HG02678 (cell line): ENCODE results near the gene THEMIS.
"Not testable (repeated sequence)": the region's sequence is repeated elsewhere in the genome, so short reads cannot be mapped to it uniquely, and the experiment has no call there.

Source experiments
- ATAC-seq: cut with Tn5 transposase; IDR thresholded peaks from one replicate; pipeline ENCODE4 v1.9.1; 2021; ENCODE audit warnings: mild to moderate bottlenecking, moderate library complexity; ENCODE audit not compliant: unreplicated experiment

Gene THEMIS

DNA sequence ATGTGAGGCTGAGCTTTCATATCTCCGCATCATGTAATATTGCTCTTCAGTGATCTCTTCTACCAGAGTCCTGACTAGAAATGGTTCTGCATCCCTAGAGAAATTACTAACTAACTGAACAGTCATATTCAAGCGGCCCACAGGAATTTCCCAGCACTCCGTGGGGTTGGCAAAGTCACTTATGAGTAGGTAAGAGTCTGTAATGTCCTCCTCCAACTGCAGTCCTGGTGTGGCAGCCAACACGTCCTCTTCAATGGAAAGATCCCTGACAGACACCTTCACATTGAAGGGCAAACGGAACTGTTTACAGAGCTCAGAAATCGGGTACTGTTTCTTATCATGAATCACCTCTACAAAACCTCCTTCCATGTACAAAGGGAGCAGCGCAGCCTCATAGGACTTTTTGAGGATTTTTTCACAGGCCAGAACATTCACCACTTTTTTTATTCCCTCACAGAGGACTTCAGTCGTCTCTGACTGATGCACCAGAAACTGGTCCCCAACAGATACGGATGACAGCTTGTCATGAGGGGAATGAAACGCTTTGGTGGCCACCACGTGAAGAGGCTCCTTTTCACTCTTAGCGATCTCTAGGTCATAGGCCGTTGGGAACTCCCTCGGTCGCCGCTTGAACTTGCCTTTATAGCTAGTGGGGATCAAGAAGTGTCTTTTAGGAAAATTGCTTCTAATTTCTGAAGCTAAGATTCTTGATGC lies 87.7 kb downstream of the THEMIS start:
- no peak for ATAC-seq

DNA sequence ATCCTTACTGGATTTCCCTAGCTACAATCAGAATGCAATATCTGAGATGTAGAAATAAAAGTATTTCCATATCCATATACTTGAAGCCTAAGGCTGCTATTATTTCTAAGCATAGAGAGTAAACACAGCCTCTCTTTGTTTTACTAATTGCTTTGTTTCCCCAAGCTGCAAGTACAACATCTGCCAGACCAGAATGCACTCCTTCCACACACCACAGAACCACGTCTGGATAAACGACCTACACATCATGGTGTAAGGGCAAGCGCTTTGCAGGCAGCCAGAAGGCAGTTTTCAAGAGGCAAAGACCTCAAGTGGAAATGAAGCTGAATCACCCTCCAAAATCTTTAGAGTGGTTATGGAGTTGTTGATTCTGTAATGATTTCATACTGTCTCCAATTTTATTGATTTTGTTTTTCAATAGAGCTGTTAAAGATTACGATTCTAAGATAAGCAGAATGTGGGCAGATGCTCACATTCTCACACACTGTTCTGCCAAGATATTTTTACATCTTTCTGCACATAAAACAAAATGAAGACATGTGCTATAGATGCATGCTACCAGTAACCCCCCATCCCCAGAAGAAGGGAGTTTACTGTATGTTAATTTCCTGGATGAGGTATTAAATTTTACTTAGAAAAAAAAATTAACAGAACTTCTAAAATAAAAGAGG lies 88.8 kb downstream of the THEMIS start:
- no peak for ATAC-seq

DNA sequence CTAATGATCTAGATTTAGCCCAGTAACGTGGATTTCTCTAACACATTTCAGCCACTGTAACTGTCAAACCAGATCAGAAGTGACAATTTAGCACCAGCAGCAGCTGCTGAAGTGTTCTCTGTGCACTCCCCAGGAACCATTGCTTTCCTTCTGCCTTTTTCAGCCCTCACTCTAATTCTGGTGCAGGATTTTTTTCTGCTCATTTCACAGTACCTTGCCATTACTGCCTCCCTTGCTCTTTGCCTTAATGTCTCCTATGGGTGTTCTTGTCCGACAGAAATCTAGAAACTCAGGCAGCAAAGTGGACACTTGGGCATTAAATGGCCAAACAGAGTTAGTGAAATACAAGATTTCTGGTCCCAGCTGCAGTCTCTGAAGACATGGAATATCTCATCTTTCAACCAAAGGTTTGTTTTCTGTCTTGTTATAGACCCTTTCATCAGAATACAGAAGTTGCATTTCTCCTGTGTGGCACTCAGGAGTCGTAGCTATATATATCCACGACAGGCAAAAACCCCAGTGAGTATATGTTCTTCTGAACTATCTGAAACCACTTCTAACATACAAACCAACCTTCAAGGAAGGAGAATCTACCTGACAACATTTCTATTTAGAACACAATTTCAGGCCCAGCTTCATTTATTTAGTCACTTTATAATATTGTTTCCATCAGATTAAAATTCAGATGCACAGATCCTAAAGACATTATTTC lies 92.9 kb downstream of the THEMIS start:
- ATAC-seq: no peak

DNA sequence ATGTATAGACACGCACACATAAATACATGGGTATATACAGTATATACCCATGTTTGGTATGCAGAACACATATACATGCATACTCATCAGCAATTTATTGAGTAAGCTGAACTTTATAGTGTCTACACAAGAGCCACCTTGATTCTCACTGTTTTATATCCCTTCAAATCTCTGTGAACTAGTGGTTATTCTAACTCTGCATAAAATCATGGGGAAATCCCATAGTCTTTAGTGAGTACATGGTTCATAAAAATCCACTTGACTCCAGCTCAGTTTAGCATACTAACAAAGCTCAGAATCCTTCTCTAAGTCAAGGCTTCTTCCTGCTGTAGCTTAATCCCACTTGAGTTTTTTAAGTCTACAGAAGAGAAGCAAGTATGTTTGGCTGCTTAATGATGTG lies 104.1 kb downstream of the THEMIS start:
- ATAC-seq: no peak

DNA sequence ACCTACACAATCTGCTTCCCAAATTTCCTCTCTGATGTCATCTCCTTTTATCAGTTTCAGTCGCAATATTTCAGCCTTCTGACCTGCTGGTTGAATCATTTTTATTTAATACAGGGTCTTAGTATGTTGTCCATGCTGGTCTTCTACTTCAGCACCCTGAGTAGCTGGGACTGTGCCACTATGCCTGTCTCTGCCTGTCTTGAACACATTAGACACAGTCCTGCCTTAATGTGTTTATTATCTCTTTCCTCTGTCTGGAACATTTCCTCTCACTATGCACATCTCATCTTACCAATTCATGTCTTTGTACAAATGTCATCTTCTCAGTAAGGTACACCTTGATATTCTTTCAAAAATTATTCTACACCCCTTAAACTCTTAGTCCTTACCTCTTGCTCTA lies 106.5 kb downstream of the THEMIS start:
- ATAC-seq: no peak

DNA sequence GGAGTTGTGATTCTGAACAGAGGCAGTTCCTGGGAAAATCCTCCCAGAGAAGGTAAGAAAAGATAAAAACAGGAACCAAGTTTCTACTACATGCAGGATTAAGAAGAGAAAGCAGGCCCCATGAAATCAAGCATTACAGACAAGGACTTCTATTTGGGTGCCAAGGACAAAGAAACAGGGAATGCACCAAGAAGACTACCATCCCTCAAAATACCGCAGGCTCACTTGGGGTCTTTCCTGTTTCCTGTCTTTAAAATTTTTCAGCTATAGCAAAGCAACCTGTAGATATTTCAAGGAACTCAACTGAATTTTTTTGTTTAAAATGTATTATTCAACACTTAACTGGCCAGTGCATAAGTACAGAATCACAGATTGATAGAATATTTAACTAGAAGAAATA lies 107.5 kb downstream of the THEMIS start:
- ATAC-seq: no peak

DNA sequence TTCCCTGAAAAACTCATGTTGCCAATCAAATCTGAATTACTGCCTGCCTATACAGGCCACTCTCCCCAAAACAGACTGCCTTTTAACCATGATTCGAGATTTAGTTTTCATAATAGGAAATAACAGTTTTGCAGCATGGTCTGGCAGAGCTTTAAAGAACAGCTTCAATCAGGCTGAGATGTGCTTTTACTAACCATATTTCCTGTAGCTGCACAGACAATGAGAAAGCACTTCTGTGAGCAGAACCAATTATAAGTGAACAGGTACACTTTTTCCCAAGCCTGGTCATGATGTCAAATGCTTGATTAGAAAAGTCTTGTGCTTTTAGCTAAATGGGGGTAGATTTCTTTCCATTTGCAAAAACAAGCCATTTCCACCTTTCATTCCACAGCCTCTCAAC lies 108.2 kb downstream of the THEMIS start:
- no peak for ATAC-seq

DNA sequence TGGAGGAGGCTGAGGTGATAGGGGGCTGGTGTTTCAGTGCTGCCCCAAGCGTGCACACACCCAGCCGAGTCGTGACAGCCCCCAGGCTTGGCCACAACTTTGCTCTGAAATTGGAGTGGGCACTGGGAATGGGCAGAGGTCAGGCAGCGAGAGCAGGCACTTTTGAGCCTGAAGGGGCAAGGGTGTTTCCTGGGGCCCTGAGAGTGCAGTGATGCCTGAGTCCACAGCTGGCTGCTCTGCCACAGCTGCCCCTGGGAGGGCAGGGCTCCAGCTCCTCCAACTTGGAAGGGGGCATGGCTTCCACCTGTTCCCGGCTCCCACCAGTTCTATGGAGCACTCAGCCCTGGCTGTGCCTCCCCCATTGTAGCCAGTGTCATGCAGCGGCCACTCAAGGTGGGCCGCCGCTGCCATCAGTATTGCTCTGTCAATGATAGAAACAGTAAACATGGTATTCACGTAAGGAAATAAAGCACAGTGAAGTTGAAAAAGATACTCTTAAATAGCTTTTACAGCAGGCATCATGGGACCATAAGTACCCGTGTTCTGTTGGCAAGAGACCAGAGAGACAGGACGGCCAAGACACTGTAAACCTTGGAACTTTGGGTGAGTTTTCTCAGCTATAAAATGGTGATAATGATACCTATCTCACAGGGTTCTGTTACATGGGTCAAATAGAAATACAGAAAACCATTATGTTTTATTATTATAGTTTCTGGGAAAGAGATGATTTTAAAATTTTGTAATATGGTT lies 108.9 kb downstream of the THEMIS start:
- ATAC-seq: no peak

DNA sequence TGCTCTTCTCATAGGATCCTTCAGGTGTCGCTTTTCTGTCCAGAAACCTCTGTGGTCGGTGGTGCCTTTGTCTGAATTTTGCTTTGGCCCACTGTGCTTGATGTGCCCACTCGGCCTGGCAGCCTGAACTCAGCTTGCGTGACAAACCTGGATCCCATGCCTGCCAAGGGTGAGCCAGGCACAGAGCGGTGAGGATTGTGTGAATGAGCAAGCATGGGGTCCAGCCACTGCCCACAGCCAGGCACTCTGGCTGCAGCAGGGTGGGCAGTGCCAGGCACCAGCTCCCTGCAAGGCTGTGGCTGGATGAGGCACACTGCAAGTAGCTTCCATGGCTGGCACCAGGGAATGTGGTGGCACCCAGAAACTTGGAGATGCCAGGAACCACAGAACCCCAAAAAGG lies 110.3 kb downstream of the THEMIS start:
- no peak for ATAC-seq

DNA sequence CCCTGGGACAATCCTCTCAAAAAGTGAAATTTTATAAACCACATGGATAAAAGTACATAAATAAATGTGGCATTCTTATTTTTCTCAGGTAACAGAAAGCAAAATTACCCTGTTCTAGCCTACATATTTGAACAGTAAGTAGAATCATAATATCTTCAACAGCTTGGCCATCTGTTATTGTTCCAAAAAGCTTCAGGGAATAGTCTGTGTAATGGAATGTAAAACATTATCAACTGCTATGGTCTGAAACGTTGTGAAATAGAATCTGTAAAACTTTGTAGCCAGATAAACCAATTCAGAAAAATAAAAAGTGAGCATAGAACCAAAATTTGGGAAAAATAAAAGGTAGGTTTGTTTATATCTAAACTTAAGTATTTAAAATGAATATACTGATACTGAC lies 114.7 kb downstream of the THEMIS start:
- ATAC-seq: no peak

DNA sequence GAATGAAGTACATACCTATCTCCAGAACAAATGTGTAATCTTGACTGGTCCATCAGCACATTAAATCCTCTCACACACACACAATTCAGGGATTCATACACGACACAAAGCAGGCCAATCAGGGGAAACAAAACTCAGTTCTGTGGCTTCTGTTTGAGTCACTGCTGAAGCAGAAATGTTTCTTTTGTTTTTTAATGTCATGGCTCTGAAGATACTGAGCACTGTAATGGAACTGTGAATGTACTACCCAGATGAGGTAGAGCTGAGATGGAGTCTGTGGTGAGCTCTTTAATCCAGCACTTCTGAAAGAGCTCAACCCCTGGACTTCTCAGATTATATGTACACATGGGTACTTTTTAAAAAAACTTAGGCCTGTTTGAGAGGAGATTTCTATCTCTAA lies 116.4 kb downstream of the THEMIS start:
- no peak for ATAC-seq

DNA sequence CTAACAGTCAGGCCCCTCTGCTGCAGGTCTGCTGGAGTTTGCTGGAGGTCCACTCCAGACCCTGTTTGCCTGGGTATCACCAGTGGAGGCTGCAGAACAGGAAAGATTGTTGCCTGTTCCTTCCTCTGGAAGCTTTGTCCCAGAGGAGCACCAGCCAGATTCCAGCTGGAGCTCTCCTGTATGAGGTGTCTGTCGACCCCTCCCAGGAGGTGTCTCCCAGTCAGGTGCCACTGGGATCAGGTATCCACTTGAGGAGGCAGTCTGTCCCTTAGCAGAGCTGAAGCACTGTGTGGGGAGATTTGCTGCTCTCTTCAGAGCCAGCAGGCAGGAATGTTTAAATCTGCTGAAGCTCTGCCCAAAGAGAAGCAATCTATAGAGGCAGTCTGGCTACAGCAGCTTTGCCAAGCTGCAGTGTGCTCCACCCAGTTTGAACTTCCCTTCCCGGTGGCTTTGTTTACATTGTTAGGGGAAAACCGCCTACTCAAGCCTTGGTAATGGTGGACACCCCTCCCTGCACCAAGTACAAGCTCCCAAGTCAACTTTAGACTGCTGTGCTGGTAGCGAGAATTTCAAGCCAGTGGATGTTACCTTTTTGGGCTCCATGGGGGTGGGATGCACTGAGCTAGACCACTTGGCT lies 119.1 kb downstream of the THEMIS start:
- ATAC-seq: not testable (repeated sequence)

DNA sequence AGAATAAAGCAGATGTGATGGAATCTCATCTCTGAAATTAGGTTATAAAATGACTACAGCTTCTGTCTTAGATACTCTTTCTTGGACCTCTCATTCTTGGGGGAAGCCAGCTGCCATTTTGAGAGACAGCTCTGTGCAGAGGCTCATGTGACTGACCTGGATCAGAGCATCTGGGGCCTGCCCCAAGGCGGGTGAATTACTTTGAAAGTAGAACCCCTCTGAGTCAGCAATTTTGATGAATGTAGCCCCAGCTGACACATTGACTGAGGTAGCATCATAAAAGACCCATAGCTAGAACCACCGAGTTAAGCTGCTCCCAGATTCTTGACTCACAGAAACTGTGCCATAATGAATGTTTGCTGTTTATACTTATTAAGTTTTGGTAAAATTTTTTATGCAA lies 124.5 kb downstream of the THEMIS start:
- ATAC-seq: no peak

DNA sequence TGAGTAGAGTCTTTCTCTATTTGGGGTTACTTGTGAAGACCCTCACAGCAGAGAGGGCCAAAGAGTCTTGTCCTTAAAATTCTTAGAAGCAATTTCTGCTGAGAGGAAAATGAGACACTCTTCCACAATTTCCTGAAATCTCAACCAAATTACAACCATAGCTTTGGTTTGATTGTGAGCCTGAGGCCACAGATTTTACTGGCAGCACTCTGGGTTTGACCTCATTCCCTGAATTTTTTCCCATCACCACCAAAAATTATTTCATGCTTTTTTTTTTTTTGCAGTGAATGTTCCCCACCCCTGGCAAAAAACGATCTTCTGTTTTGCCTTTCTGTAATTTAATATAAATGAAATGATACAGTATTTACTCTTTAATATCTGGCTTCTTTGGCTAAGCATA lies 125.5 kb downstream of the THEMIS start:
- ATAC-seq: no peak

DNA sequence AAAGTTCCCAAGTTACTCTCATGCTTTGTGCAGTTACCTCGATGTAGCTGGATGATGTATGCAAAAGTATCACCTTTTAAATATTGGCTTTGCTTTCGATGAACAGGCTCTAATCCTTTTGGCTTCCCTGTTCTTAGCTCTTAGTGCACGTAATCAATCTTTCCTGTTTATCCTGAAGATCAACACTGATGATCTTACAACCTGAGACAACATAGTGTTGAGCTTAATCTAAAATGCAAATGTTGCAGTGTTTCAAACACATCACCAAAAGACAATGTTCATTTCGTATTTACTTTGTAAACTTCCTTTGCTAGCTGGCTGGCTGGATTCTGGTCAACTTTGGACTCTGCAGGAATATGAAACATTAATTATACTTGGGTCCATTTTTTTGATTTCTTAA lies 132.1 kb downstream of the THEMIS start:
- ATAC-seq: no peak

DNA sequence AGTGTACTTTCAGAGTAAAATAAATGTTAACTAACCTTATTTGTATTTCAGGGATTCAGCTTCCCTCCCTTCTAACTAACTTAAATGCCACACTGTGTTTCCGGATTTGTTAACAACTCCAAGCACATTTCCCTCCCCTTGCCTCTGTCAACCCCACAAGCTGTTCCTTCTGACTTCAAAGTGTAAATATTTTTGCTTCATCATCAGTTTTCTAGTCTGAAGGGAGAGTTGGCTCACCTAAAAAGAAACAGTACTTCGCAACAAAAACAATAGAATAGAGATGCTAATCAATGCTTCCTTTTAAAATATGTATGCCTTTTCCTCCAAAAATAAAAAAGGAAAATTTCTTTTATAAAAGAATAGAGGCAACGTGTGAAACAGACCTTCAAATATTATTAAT lies 132.6 kb downstream of the THEMIS start:
- no peak for ATAC-seq

DNA sequence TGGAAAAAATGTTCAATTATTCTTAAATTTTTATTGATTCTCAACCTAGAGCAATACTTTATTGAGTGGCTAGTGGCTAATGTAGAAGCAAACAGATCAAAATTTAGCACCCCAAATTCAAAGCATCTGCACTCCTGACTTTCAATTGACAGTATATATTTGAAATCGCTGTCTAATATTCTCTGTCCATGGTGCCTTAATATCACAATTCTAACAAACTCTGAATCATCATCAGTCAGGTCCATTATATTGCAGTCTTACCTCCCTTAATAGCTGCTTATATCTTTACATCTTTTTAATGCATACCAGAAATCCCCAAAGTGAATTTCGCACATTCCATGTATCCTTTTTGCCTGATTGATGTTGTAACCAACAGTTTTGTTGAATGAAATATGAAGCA lies 134.9 kb downstream of the THEMIS start:
- no peak for ATAC-seq

DNA sequence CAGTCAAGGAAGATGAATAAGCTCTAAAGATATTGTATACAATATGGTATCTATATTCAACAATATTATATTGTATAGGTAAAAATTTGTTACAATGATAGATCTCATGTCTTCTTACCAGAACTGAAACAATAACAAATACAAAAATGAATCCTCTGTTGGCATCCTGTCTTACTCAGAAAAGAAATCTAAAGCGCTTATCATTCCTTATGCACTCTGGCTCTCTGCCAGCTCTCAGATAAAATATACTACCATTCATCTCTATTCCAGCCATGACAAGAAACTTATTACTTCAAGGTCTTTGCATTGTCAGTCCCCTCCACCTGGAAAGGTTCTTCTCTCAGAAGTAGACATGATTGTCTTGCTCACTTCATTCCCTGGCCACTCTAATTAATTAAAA lies 138.6 kb downstream of the THEMIS start:
- ATAC-seq: no peak

DNA sequence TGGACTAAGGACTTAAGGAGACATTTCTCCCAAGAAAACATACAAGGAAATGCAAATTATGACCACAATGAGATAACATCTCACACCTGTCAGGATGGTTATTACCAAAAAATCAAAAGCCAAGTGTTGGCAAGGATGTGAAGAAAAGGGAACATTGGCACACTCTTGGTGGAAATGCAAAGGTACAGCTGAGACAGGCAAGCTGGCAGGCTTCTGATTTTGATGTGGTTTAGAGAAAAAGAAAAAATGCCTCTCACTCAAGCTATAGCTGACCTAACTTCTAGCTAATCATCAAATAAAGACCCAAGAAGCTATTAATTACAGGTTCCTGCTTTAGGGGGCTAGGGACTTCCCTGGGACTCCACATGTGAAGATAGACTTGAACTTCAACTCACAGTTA lies 139.8 kb downstream of the THEMIS start:
- no peak for ATAC-seq

DNA sequence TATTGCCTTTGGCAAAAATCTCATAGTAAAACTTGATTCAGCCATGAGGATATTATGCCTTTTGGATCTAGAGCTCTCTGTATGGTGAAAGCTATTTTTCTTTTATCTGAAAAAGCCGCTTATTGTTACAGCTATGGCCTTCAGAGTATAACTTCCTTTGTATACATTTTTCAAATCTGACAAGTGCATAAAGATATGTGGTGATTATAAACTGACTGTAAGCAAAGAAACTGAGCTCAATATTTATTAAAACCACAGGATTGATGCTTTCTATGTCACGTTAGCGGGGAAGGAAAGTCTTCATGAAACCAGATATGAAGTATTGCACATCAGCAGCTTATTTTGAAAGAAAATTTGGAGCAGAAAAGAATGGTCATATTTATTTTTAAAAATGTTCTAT lies 151.8 kb downstream of the THEMIS start:
- ATAC-seq: no peak

DNA sequence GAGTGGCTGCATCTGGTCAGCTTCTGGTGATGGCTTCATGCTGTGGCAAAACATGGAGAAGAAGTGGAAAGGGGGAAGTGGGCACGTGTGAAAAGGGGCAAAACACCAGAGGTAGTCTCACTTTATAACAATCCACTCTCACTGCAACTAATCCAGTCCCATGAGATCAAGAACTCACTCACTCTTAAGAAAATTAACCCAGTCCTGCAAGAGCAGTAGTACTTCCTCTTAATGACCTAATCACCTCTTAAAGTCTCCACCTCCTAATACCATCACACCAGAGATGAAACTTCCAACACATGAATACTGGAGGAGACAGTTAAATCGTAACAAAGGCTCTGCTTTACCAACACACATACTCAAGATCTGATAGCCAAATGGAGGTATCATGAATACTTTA lies 152.6 kb downstream of the THEMIS start:
- ATAC-seq: peak; percentile 57
